GM12872 (cell line): ENCODE results near the gene TRDMT1.

ENCODE experiments used
- TF ChIP-seq, protein P1 (sequence below): IDR thresholded peaks from 3 replicates; pipeline ENCODE4 v1.5.1; 2011; ENCODE audit warnings: low read depth, mild to moderate bottlenecking, low read length, moderate library complexity; ENCODE audit not compliant: insufficient read depth

The TRDMT1 gene

DNA sequence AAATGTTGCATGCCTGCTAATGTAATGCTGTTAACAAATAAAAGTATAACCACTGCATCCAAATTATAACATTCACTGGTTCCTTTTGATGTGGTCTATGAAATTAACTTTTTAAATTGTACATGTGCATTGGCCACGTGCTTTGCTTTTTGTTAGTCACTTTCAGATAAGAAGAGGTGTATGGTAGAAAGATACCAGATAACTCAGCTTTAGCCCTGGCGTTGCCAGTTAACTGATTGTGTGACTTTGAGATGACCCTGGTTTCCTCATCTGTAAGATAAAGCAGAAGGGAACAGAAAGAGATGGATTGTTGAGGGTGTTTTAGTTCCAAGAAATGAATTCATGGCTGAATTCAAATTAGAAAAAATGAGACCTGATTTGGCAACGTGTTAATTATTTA is 1.9 kb upstream of the TRDMT1 start:
- TF ChIP-seq, protein P1, sequence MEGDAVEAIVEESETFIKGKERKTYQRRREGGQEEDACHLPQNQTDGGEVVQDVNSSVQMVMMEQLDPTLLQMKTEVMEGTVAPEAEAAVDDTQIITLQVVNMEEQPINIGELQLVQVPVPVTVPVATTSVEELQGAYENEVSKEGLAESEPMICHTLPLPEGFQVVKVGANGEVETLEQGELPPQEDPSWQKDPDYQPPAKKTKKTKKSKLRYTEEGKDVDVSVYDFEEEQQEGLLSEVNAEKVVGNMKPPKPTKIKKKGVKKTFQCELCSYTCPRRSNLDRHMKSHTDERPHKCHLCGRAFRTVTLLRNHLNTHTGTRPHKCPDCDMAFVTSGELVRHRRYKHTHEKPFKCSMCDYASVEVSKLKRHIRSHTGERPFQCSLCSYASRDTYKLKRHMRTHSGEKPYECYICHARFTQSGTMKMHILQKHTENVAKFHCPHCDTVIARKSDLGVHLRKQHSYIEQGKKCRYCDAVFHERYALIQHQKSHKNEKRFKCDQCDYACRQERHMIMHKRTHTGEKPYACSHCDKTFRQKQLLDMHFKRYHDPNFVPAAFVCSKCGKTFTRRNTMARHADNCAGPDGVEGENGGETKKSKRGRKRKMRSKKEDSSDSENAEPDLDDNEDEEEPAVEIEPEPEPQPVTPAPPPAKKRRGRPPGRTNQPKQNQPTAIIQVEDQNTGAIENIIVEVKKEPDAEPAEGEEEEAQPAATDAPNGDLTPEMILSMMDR = no peak

DNA sequence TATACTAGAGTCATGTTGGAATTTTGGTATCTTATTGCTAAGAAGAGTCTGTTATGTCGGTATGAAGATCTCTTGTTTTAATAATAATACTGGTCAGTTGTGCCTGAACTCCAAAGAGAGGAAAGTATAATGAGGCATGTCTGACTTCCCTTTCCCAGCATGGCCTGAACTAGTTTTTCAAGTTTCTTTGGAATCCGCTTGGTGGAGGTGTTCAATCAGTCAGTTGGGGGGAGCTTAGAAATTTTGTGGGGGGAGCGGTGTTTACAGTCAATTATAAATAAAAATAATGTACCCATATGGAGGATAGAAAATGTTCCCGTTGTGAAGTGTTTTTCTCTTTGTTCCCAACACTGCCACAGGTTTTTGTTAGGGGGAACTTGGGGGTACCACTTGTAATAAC is 1.5 kb upstream of the TRDMT1 start:
- TF ChIP-seq, protein P1 = no peak

DNA sequence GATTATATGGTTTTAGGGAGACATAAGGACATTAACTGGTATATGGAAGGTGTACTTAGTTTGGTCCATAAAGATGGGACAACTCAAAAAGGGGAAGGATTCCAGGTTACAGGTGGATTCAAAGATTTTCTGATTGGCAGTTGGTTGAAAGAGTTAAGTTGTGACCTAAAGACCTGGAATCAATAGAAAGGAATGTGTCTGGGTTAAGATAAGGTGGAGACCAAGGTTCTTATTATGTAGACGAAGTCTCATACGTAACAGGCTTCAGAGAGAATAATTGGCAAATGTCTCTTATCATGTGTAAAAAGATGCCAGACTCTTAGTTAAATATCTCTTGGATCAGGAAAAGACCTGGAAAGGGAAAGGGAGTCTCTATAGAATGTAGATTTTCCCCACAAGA is 1.0 kb upstream of the TRDMT1 start:
- TF ChIP-seq, protein P1 = no peak

DNA sequence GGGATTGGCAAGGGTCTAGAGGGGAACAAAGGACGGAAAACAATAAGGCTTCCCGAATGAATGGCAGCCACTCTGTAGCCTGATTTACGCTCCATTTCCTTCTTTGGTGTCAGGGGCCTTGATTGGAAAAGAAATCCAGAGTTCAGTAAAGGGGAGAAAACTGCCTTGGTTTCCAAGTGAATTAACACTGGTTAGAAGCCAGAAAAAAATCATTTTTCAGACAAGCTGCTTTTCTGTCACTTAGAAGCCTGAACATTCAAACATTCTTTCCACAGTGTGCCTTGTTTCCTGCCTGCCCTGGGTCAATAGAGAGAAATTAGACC is 283 bp upstream of the TRDMT1 start:
- TF ChIP-seq, protein P1 = no peak

DNA sequence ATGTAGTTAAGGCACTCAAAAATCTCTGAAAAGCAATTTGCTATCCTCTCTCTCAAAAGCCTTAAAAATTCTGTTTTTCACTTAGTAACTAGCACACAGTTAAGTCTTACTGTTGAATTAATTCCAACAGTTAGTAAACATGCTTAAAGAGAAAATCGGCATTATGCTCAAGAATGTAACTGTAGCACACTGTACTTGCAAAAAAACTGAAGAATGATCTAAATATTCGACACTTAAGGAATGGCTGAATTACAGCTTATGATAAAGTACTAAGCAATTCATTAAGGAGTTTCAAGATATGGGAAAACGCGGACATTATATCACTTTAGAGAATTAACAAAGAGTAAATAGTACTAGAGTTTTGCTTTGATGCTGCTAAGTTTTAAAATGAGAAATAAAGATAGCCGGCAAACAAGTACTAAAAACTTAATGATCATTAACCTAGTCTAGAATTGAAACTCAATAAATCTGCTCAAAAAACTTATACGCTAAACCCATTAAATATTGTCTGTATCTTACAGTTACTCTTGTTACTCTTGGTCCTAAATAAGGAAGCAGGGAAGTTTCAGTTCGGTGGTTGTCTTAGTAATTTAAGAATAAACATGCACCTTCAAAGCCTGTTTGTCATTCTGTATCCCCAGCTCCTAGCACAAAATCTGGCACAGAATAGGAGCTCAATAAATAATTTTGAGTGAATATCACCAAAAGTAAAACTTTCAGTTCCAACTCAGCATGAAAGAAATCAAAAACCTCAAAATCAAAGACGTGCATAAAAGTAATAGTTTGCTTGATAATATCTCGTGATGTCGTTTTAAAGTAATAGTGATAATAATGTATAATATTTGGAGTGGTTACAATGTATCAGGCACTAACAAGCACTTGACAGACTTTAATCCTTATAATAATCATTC is 1.2 kb downstream of the TRDMT1 start:
- TF ChIP-seq, protein P1 = no peak

DNA sequence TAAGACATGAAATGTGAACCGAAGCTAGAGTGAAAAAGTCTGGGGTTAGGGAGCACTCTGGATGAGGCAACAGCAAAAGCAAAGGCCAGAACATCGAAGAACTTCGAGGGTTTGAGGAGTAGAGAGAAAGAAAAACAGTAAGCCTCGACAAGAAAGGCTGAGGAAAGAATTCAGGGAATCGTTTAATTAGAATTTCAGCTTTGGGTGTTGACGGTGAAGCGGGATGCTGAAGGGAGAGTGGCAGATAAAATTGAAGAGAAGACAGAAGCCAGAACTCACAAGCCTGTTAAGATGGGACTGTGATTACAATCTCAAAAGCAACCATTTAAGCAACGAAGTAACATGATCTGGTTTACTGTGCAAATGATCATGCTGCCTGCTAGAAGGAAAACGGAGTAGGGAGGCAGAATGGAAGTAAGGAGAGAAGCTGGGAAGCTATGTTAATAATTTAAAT is 2.1 kb downstream of the TRDMT1 start:
- TF ChIP-seq, protein P1 = no peak

DNA sequence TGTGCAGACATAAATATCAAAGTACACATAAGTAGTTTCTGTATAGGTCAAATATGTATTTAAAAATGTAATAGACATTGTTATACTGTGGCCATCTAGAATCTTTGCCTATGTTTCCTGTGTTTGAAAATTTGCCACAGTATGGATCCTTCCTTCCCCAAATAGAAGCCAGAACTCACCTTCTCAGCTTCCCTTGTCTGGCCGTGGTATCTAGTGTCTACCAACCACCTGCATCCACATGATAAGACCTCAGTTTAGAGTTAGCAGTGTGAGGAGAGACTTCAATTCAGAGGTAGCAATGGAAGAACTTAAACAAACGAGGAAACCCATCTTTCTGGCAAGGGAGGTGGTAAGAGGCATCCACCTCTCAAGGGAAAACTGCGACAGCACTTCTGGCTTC is 4.9 kb downstream of the TRDMT1 start:
- TF ChIP-seq, protein P1 = no peak
